Neuronal stem cell (in vitro differentiated cells): Measurements from ENCODE around the gene HSPA4L.

Source experiments
- DNase-seq: peaks from one replicate; pipeline ENCODE4 v3.0.0-alpha.2; 2013; ENCODE audit warnings: low spot score
- H2AFZ ChIP-seq: one replicate; pipeline ENCODE4 v1.6.1; 2013; ENCODE audit warnings: mild to moderate bottlenecking, low read length, inconsistent platforms
- H2AK5ac ChIP-seq: 2 replicates; pipeline ENCODE4 v1.6.1; 2013; ENCODE audit warnings: low read depth, mild to moderate bottlenecking, inconsistent platforms, low read length, moderate library complexity, mixed read lengths
- H2BK120ac ChIP-seq: 2 replicates; pipeline ENCODE4 v1.6.1; 2013; ENCODE audit warnings: low read depth, mild to moderate bottlenecking, inconsistent platforms, low read length, moderate library complexity, mixed read lengths
- H2BK12ac ChIP-seq: one replicate; pipeline ENCODE4 v1.6.1; 2013; ENCODE audit warnings: low read length, inconsistent platforms
- H2BK15ac ChIP-seq: 2 replicates; pipeline ENCODE4 v1.6.1; 2013; ENCODE audit warnings: mild to moderate bottlenecking, low read length, inconsistent platforms, mixed read lengths
- H2BK5ac ChIP-seq: one replicate; pipeline ENCODE4 v1.6.1; 2013; ENCODE audit warnings: inconsistent platforms, mild to moderate bottlenecking, low read length, moderate library complexity
- H3K14ac ChIP-seq: one replicate; pipeline ENCODE4 v1.6.1; 2013; ENCODE audit warnings: low read length, inconsistent platforms
- H3K18ac ChIP-seq: 2 replicates; pipeline ENCODE4 v1.6.1; 2013; ENCODE audit warnings: low read length, inconsistent platforms
- H3K23ac ChIP-seq: 2 replicates; pipeline ENCODE4 v1.6.1; 2013; ENCODE audit warnings: low read depth, mild to moderate bottlenecking, mixed read lengths, low read length, inconsistent platforms; ENCODE audit not compliant: poor library complexity
- H3K27ac ChIP-seq: replicated peaks from 3 replicates; pipeline ENCODE4 v1.5.1; 2013; ENCODE audit warnings: low read length, inconsistent platforms
- H3K27me3 ChIP-seq, 3 experiments: 2 replicates each; pipeline ENCODE4 v1.6.1; 2013; ENCODE audit warnings: low read length in 3 of 3, mild to moderate bottlenecking in 2 of 3, inconsistent platforms in 1 of 3, low read depth in 1 of 3, mixed read lengths in 1 of 3, moderate library complexity in 1 of 3; ENCODE audit not compliant: control insufficient read depth in 3 of 3, insufficient read depth in 3 of 3
- H3K36me3 ChIP-seq, 2 donors: replicated peaks in 1 of 2; 2 replicates each; pipeline ENCODE4 v1.6.1; 2013; ENCODE audit warnings: low read length in 2 of 2; ENCODE audit not compliant: control insufficient read depth in 2 of 2, insufficient read depth in 2 of 2
- H3K4ac ChIP-seq: 2 replicates; pipeline ENCODE4 v1.6.1; 2013; ENCODE audit warnings: inconsistent platforms, mild to moderate bottlenecking, low read length, moderate library complexity
- H3K4me1 ChIP-seq, 2 donors: 1 replicate in 1 of 2; 2 replicates in 1 of 2; pipeline ENCODE4 v1.6.1; 2013; ENCODE audit warnings: low read length in 2 of 2, low read depth in 1 of 2; ENCODE audit not compliant: control insufficient read depth in 2 of 2, insufficient read depth in 1 of 2
- H3K4me2 ChIP-seq: one replicate; pipeline ENCODE4 v1.6.1; 2013; ENCODE audit warnings: mild to moderate bottlenecking, low read length, inconsistent platforms; ENCODE audit not compliant: insufficient read depth, poor library complexity, severe bottlenecking
- H3K4me3 ChIP-seq, 2 donors: 2 replicates each; pipeline ENCODE4 v1.5.1; 2013; ENCODE audit warnings: low read length in 2 of 2, mild to moderate bottlenecking in 2 of 2, inconsistent platforms in 1 of 2, moderate library complexity in 1 of 2
- H3K79me1 ChIP-seq: one replicate; pipeline ENCODE4 v1.6.1; 2013; ENCODE audit warnings: low read depth, mild to moderate bottlenecking, inconsistent platforms, low read length, moderate library complexity
- H3K9ac ChIP-seq: one replicate; pipeline ENCODE4 v1.6.1; 2013; ENCODE audit warnings: mild to moderate bottlenecking, low read depth, low read length, inconsistent platforms; ENCODE audit not compliant: poor library complexity
- H3K9me3 ChIP-seq, 2 donors: replicated peaks in 1 of 2; 2 replicates each; pipeline versions ENCODE3 to v1.6.1; 2013; ENCODE audit warnings: low read length in 2 of 2, mild to moderate bottlenecking in 2 of 2, inconsistent platforms in 1 of 2, low read depth in 1 of 2, mixed read lengths in 1 of 2, moderate library complexity in 1 of 2; ENCODE audit not compliant: control insufficient read depth in 2 of 2, insufficient read depth in 1 of 2
- H4K8ac ChIP-seq: one replicate; pipeline ENCODE4 v1.6.1; 2013; ENCODE audit warnings: low read depth, mild to moderate bottlenecking, inconsistent platforms, low read length, moderate library complexity
- H4K91ac ChIP-seq: one replicate; pipeline ENCODE4 v1.6.1; 2013; ENCODE audit warnings: low read length, low read depth, mild to moderate bottlenecking, inconsistent platforms; ENCODE audit not compliant: poor library complexity
- WGBS, 2 donors: extraction: QIAGEN DNeasy Blood & Tissue Kit; methylation state at CpG; one replicate each; pipeline ENCODE4 v1.1.7; 2013; ENCODE audit warnings: missing lambda C conversion rate in 2 of 2, mixed read lengths in 1 of 2; ENCODE audit not compliant: insufficient read length in 2 of 2, insufficient replicate concordance in 1 of 2; ENCODE audit errors: extremely low coverage in 2 of 2; 5-methylcytosine and 5-hydroxymethylcytosine counted together

HSPA4L gene

GRCh38 chr4:127799711-127800110 is 17.6 kb downstream of the HSPA4L start:
- no peak overlapping the region for H3K23ac ChIP-seq
- no peak overlapping the region for H3K4me3 ChIP-seq
- no peak for DNase-seq
- no peak overlapping the region for H2BK120ac ChIP-seq
- no peak overlapping the region for H2BK5ac ChIP-seq
- H2AFZ ChIP-seq, result no peak overlapping the region
- no peaks in the 10 kb centered on the region for H3K9me3 ChIP-seq
- H2AK5ac ChIP-seq, result no peak overlapping the region
- H3K79me1 ChIP-seq, result no peaks in the 10 kb centered on the region
- no peak overlapping the region for H3K9ac ChIP-seq
- H2BK15ac ChIP-seq, result no peak overlapping the region
- H3K14ac ChIP-seq, result no peak overlapping the region
- no peak overlapping the region for H4K91ac ChIP-seq
- H4K8ac ChIP-seq, result no peak overlapping the region
- H3K27ac ChIP-seq, result no peak overlapping the region
- no peak overlapping the region for H3K18ac ChIP-seq
- H3K4me1 ChIP-seq, result no peaks in the 10 kb centered on the region
- H3K27me3 ChIP-seq, result no peaks in the 10 kb centered on the region
- H3K36me3 ChIP-seq, result peaks cover 0 to 67% of the 10 kb centered on the region in 2 donors
- H2BK12ac ChIP-seq, result no peak overlapping the region
- H3K4me2 ChIP-seq, result no peak overlapping the region
- no peak overlapping the region for H3K4ac ChIP-seq

DNA sequence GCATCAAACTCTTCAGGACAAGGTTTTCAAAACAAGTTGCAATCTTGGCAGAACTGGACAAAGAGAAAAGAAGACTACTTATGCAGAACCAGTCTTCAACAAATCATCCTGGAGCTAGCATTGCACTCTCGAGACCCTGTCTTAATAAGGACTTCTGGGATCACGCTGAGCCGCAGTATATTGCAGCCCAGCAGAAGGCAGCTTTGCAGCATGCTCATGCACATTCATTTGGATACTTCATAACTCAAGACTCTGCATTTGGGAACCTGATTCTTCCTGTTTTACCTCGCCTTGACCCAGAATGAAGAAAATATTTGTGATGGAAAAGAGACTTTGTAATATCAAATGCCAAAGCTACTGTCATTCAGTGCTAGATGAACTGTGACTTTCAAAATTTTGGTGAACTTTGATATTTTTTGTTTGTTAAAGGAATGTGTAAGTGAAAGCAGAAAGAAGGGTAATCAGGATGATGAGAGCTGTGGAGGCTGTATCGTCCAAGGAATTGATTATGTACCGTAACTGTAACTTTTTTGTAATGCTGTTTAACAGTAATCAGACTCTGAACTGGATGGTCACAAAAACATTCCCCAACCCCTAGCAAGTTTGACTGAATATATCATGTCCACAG is 27.2 kb downstream of the HSPA4L start:
- Histone ChIP-seq H4K91ac (no peak overlapping the region), H2BK5ac (no peak overlapping the region), H3K27me3 (no peaks in the 10 kb centered on the region), H2BK15ac (no peak overlapping the region), H3K36me3 (peaks cover 0 to 73% of the 10 kb centered on the region in 2 donors), H3K14ac (no peak overlapping the region), H3K18ac (no peak overlapping the region), H3K4ac (no peak overlapping the region), H3K4me3 (no peak overlapping the region), H2AK5ac (no peak overlapping the region), H3K4me2 (no peak overlapping the region), H2BK12ac (no peak overlapping the region), H2BK120ac (no peak overlapping the region), H3K23ac (no peak overlapping the region), H2AFZ (no peak overlapping the region), H3K27ac (no peak overlapping the region), H3K4me1 (no peaks in the 10 kb centered on the region), H3K9ac (no peak overlapping the region), H4K8ac (no peak overlapping the region), H3K79me1 (no peaks in the 10 kb centered on the region), H3K9me3 (no peaks in the 10 kb centered on the region)
- no CpG with 5 or more reads among the region's 6 CpGs for WGBS, 2 donors
- DNase-seq, result no peak

DNA sequence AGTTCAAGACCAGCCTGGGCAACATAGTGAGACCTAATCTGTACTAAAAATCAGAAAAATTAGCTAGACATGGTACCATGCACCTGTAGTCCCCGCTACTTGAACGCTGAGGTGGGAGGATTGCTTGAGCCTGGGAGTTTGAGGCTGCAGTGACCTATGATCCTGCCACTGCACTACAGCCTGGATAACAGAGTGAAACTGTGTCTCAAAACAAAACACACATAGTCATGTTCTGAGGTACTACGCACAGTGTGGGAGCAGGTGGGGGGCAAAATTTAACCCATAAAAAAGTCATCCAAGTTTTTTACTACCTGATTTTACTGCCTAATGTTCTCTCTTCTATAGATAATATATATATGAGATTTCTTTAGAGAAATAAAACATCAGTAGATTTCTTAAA is 28.4 kb downstream of the HSPA4L start:
- H2BK15ac ChIP-seq, result no peak overlapping the region
- H3K4me1 ChIP-seq, result no peaks in the 10 kb centered on the region
- H2AK5ac ChIP-seq, result no peak overlapping the region
- no peak overlapping the region for H3K27ac ChIP-seq
- no peak overlapping the region for H3K14ac ChIP-seq
- no peak overlapping the region for H4K8ac ChIP-seq
- no peak overlapping the region for H4K91ac ChIP-seq
- H2AFZ ChIP-seq, result no peak overlapping the region
- no peak overlapping the region for H2BK5ac ChIP-seq
- no peak overlapping the region for H3K9ac ChIP-seq
- H3K4ac ChIP-seq, result no peak overlapping the region
- H3K36me3 ChIP-seq, result peaks cover 0 to 64% of the 10 kb centered on the region in 2 donors
- H3K79me1 ChIP-seq, result no peaks in the 10 kb centered on the region
- no peak overlapping the region for H3K23ac ChIP-seq
- no peak overlapping the region for H3K18ac ChIP-seq
- no peak overlapping the region for H3K4me3 ChIP-seq
- no CpG with 5 or more reads among the region's 3 CpGs for WGBS, 2 donors
- no peak overlapping the region for H3K4me2 ChIP-seq
- H3K27me3 ChIP-seq, result no peaks in the 10 kb centered on the region
- H2BK120ac ChIP-seq, result no peak overlapping the region
- H2BK12ac ChIP-seq, result no peak overlapping the region
- no peak for DNase-seq
- H3K9me3 ChIP-seq, result no peaks in the 10 kb centered on the region

- H4K8ac ChIP-seq, result no peak overlapping the region
- H4K91ac ChIP-seq, result no peak overlapping the region
- no peaks in the 10 kb centered on the region for H3K27me3 ChIP-seq
- no peak overlapping the region for H3K27ac ChIP-seq
- no peak overlapping the region for H3K4me2 ChIP-seq
- no peaks in the 10 kb centered on the region for H3K9me3 ChIP-seq
- H3K23ac ChIP-seq, result no peak overlapping the region
- H3K4me3 ChIP-seq, result no peak overlapping the region
- H2AFZ ChIP-seq, result no peak overlapping the region
- no peak overlapping the region for H2AK5ac ChIP-seq
- H3K4me1 ChIP-seq, result no peaks in the 10 kb centered on the region
- H3K14ac ChIP-seq, result no peak overlapping the region
- H3K18ac ChIP-seq, result no peak overlapping the region
- WGBS, 2 donors, result no CpG with 5 or more reads among the region's 2 CpGs
- H2BK5ac ChIP-seq, result no peak overlapping the region
- no peak overlapping the region for H2BK120ac ChIP-seq
- DNase-seq, result no peak
- no peak overlapping the region for H3K9ac ChIP-seq
- H2BK12ac ChIP-seq, result no peak overlapping the region
- no peaks in the 10 kb centered on the region for H3K79me1 ChIP-seq
- no peak overlapping the region for H3K4ac ChIP-seq
- no peak overlapping the region for H2BK15ac ChIP-seq
- H3K36me3 ChIP-seq, result peaks cover 0 to 74% of the 10 kb centered on the region in 2 donors
Observed at GRCh38 chr4:127822430-127822829, 40.3 kb downstream of the HSPA4L start.
